NCI-H128 (cell line): ENCODE measurements around the gene DMRT1.
"Not testable (repeated sequence)": the region's sequence is repeated elsewhere in the genome, so short reads cannot be mapped to it uniquely, and the experiment has no call there.

Experiments used
- DNase-seq: peaks from one replicate; lab custom pipeline; 2025; ENCODE audit not compliant: unreplicated experiment; lab: John Stamatoyannopoulos, UW

The DMRT1 gene

GRCh38 chr9:859251-859650 lies 17.8 kb downstream of the DMRT1 start:
- DNase-seq, result no peak

- DNase-seq, result no peak
These were observed 19.2 kb downstream of the DMRT1 start for GRCh38 chr9:860706-861105.

- DNase-seq, result not testable (repeated sequence)
These were observed 20.0 kb downstream of the DMRT1 start for GRCh38 chr9:861525-861924.

DNA sequence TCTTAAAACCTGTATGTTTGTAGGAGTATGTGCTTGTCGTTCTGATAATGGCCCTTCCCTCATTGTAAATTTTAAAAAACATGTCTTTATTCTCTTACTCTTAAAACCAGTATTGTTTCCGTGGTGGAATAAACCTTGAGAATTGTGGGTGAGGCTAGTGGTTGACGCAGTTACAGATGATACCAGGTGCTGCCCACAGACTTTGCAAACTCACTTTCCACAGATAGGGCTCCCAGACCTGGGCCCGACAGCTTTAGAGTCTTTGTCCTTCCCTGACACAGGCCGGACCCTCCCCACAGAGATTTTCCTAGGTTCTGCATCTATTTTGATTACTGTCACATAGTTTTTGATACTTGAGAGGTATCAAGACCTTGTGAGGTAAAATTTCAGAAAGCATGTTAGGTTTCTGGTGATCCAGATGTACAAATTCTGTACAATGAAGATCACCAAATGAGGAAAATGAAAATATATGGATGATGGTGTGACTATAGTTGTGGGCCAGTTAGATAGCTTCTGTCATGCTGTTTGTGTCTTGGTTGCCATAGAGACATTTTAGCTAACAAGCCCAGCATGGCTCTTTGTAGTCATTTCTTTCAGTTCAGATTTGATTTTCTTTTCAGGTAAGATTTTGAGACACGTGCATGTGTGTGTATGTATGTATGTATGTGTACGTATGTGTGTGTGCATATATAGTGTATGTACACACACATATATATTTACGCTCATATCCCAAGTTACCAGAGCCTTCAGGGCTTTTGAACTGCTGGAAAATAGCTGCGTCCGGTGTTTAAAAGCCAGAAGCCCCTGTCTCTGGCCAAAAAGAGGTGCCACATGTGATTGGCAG lies 33.8 kb downstream of the DMRT1 start:
- DNase-seq, result no peak

DNA sequence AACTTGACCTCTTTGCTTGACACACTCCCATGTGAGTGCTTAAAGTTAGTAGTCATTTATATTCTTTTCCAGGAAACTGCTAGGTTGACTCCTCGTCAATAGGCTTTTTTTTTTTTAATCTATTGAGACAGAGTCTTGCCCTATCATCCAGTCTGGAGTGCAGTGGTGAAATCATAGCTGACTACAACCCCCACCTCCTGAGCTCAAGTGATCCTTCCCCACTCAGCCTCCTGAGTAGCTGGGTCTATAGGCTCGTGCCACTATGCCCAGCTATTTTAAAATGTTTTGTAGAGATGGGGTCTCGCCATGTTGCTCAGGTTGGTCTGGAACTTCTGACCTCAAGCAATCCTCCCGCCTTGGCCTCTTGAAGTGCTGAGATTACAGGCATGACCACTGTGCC lies 34.9 kb downstream of the DMRT1 start:
- no peak for DNase-seq

DNA sequence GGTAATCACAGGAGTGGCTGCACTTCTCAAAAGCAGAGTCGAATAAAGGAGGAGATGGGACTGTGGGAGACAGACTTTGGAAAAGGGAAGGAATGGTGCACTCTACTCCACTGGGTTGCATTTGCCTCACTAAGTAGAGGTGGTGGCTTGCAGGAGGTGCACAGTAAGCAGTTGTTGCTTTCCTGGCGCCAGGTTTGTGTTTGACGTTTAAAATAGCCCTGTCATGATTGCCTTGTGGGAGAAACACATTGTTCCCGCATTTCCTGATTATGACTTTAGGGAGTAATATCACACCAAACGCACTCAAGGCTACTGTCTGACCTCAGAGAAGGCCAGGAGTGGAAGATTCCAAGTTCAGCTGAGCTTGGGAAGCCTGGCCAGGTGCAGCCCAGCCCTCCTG lies 36.7 kb downstream of the DMRT1 start:
- no peak for DNase-seq

GRCh38 chr9:880725-881124 lies 39.2 kb downstream of the DMRT1 start:
- no peak for DNase-seq

DNA sequence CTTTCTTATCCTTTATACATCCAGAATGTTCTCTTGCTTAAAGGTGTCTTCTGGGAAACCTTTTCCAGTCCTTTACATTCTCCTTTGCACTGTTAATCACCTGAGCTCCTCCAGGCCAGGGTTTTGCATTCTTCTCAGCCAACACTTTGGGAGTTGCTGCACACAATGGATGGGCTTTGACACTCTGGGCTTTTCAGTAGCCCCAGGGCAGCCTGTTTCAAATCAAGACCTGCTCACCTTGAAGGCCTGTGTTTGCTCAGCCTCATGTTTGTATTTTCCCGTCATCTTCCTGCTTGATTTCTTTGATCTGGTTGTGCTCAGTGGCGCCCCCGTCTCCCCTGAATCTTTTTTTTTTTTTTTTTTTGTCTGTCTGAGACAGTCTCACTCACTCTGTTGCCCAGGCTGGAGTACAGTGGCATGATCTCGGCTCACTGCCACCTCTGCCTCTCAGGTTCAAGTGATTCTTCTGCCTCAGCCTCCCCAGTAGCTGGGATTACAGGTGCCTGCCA lies 41.0 kb downstream of the DMRT1 start:
- no peak for DNase-seq

- DNase-seq, result no peak
These were observed 41.5 kb downstream of the DMRT1 start for GRCh38 chr9:883011-883410.

- DNase-seq, result no peak
These were observed 45.4 kb downstream of the DMRT1 start for GRCh38 chr9:886886-887285.

GRCh38 chr9:892123-892522 lies 50.6 kb downstream of the DMRT1 start:
- no peak for DNase-seq

- DNase-seq, result no peak
These were observed 51.6 kb downstream of the DMRT1 start for GRCh38 chr9:893115-893514.

DNA sequence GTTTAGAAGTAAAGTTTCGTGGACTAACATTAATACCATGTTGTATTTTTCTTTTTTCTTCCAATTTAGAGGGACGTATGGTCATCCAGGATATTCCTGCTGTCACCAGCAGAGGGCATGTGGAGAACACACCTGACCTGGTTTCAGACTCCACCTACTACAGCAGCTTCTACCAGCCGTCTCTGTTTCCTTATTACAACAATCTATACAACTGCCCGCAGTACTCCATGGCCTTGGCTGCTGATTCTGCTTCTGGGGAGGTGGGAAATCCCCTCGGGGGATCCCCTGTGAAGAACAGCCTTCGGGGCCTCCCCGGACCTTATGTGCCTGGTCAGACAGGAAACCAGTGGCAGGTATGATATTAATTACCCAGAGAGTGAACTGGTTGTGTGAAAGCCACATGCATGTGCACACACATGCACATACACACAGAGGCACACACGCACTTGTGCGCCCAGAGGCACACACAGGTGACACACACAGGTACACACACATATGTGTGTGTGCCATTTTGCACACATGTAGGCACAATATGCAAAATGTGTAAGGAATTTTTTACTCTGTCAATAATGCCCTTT lies 52.4 kb downstream of the DMRT1 start:
- no peak for DNase-seq

GRCh38 chr9:899440-900184 lies 58.1 kb downstream of the DMRT1 start:
- DNase-seq, result no peak

DNA sequence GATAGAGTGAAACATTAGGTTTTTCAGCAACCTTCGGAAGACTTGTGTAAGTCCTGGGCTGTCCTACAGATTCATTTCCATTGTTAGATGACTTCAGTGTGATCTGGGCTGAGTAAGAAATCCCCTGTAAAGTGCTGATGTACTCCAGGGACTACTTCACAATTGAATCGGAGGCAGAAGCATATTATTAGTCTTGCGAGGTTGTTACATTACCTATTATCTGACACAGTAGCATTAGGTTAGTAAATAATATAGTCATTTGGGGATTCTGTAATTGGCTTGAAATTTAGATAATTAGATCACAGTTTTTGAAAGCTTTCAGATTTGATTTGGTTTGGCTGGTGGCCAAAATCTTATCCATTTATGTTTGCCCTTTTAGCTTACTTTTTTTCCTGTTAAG lies 62.4 kb downstream of the DMRT1 start:
- DNase-seq, result no peak

DNA sequence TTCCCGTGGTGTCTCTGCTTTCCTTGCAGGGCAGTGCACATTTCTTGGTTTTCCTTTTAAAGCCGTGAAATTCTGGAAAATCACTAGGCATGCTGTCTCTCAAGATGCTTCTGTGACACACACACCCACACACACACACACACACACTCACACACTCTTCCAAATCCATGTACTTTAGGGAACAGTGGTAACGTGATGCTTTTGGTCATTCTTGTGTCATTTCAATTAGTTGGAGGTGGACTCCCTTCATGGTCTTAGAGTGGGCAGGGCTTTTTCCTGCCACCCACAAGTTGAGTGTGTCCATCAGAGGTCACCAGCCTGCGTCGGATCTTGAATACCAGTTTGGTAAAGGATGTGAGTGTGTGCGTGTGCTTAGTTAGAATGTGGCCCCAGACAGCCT lies 64.4 kb downstream of the DMRT1 start:
- DNase-seq, result no peak

GRCh38 chr9:908536-909205 lies 67.2 kb downstream of the DMRT1 start:
- DNase-seq, result no peak

GRCh38 chr9:911005-911404 lies 69.5 kb downstream of the DMRT1 start:
- no peak for DNase-seq

GRCh38 chr9:912776-913175 lies 71.3 kb downstream of the DMRT1 start:
- no peak for DNase-seq

GRCh38 chr9:913526-913925 lies 72.0 kb downstream of the DMRT1 start:
- not testable (repeated sequence) for DNase-seq

DNA sequence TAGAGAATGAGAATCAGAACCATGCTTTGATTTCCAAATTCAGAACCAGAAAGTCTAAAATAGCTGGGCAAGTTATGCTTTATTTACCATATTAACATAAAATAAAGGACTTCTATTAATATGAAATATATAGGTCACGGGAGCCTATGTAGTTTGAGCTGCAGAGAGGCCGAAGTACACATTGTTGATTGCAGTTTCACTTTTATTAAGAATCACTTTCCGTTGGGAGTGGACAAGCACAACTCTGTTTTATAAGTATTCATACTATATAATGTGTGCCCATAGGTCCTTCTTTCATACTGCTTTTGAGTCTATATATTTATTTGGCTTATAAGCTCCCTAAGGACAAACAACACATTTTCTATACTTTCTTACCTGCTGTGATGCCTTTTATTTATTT lies 76.2 kb downstream of the DMRT1 start:
- DNase-seq, result no peak
